NCI-H774 (cell line): Measurements from ENCODE around the gene MYO1H.
A peak's percentile ranks its signal among the peaks of the same experiment; 100 is the strongest.
"Not testable (repeated sequence)": the region's sequence is repeated elsewhere in the genome, so short reads cannot be mapped to it uniquely, and the experiment has no call there.

ENCODE experiments used
- DNase-seq: peaks from one replicate; lab custom pipeline; 2025; lab: John Stamatoyannopoulos, UW

Gene MYO1H

DNA sequence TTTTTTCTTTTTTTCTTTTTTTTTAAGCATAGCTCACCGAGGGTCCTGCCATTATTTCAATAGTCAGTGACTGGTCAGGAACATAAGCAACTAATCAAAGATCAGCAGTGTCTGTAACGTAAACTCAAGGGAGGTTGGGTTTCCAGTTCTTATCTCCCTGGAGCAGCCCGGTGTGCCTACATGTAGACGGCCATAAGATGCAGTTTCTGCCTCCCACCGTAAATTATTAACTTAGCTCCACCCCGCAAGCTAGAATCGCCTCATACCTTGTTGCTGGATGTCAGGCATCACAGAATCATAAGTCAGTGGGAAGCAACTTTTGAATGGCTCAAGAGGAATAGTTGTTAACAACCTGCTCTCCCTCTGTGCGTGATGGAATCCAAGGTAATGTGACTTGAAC is at the start of gene MYO1H:
Gene MYO1H, plus strand, starts transcription at position 312 of the 400 bp plus-strand sequence. Its CDS starts 61 bp downstream, at position 373.
- DNase-seq: no peak

- DNase-seq: no peak
These were observed 47.9 kb upstream of the MYO1H start for GRCh38 chr12:109299849-109300248.

DNA sequence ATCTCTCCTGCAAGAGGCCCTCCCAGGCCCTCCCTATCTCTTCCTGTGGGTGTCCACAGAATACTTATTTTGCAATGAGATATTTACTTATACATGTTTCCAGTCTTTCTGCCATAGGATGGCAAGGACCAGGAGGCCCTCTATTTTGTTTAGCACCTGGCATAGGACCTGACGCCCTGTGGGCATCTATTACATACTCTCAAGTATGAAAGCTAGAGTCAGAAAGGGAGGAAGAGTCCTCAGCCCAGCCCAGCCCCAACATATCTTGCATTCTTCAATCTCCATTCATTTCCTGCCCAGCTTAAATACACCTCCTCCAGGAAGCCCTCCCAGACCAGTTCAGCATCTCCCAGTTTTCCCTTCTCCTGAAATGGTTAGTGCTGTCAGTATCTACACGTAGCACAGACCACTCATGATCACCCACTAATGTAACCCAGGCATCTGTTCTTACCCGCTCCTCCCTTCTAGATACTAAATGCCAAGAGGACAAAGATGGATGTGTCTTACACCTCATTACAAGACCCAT is 46.0 kb upstream of the MYO1H start:
- no peak for DNase-seq

- no peak for DNase-seq
These were observed 45.3 kb upstream of the MYO1H start for GRCh38 chr12:109302358-109302757.

- no peak for DNase-seq
These were observed 44.9 kb upstream of the MYO1H start for GRCh38 chr12:109302770-109303169.

DNA sequence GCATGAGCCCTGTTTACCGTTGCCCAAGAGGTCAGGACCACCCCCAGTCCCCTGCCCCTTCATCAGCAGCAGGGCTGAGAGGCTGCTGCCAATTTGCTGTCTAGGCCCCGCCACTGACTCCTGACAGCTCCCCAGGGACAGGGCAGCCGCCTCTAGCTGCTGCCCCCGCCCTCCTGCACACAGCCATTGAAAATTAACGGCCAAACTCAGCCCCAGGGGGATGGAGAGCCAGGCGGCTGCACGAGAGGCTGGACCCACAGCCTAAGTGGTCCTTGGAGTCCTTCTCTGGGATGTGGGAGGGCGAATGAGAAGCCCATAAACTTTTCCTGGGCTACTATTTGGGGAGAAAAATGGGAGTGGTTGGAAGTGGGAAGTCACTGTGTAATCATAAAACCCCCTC is 43.2 kb upstream of the MYO1H start:
- no peak for DNase-seq

- DNase-seq: no peak
These were observed 42.2 kb upstream of the MYO1H start for GRCh38 chr12:109305547-109305946.

GRCh38 chr12:109307051-109307450 is 40.6 kb upstream of the MYO1H start:
- no peak for DNase-seq

DNA sequence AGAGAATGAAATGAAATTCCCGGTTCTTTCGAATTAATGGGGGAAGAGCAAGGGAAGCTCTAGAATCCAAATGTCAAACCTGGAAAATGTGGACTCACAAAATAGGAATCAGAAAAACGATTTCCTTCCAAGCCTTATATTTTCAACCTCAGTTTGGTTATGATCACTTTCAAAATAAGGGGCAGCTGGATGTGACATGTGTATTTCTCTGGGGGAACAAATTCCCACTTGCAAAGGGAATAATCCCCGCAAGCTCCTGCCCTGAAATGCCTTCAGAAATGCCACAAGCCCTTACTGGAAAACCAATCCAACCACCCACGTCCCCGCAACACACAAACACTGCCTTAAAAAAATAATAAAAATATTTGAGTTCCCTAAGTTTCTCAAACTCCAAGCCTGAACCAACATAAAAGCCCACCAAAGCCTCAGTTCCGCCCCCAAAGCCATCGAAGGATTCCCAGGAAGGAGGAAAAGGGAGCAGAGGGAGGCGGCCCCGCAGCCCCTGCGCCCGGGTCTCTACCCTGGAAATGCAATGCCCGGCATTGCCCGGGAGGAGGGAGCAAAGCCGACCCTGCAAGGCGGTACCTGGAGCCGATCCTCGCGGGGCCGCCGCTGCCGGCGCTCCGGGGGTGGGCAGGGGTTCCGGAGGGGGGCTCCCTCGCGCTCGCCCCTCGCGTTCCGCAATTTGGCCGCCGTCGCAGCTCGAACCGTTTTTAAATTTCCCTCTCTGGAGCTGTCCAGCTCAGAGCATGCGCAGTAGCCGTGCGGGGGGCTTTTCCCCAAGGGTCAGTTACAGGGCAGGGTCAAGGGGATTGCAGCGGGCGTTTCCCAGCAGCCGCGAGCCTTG is 38.9 kb upstream of the MYO1H start, which contains the start of gene FOXN4:
Gene FOXN4, minus strand, starts transcription at position 751 of the 847 bp plus-strand sequence. CDS start 963 bp downstream, outside the sequence.
- DNase-seq: no peak

- peak; percentile 52 for DNase-seq
These were observed 38.1 kb upstream of the MYO1H start for GRCh38 chr12:109309381-109310246.

GRCh38 chr12:109310247-109311125 is 37.2 kb upstream of the MYO1H start:
- peak; percentile 71 for DNase-seq

DNA sequence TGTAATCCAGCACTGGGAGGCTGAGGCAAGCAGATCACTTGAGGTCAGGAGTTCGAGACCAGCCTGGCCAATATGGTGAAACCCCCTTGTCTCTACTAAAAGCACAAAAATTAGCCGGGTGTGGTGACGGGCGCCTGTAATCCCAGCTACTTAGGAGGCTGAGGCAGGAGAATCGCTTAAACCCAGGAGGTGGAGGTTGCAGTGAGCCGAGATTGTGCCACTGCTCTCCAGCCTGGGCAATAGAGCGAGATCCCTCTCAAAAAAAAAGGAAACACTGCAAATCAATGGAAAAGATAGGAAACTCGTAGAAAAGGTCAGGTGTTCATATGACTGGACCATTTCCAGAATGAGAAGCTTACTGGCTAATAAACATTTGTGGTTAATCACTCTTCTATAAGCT is 26.4 kb upstream of the MYO1H start:
- DNase-seq: not testable (repeated sequence)

DNA sequence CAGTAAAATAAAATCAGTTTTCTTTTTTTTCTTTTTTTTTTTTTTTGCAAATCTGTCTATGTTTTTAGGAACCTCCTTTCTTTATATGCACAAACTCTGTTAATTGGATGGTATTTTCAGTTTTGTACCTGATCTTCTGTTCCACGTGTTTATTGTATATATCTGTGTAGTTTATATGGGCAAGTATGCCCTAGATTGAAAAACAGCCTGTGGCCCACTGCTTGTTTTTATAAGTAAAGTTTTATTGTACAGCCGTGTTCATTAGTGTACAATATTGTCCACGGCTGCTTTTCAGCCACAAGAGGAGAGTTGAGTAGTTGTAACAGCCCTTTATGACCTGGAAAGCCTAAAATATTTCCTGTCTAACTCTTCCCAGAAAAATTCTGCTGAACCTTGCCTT is 18.7 kb upstream of the MYO1H start:
- DNase-seq: no peak

GRCh38 chr12:109329686-109330085 is 18.0 kb upstream of the MYO1H start:
- peak; percentile 79 for DNase-seq

GRCh38 chr12:109330282-109331230 is 17.1 kb upstream of the MYO1H start:
- DNase-seq: no peak

- no peak for DNase-seq
These were observed 16.3 kb upstream of the MYO1H start for GRCh38 chr12:109331301-109331952.

- DNase-seq: no peak
These were observed 12.8 kb upstream of the MYO1H start for GRCh38 chr12:109334887-109335286.

DNA sequence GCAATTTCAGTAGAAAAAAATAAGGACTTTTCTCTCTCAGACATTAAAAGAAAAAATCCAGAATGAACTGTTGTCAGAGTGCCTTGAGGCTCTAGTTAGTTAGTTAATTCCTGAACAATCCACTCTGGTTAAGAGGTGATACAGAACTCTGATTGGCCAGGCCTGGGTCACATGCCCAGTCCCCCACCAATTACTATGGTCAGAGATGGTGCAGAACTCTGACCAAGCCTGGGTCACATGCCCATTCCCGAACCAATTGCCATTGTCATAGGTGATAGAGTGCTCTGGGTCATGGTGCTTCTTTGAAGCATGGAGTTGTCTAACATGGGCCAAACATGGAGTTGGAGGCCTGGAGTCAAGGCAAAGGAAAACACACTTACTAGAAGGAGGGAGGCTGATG is 11.1 kb upstream of the MYO1H start:
- DNase-seq: no peak

- no peak for DNase-seq
These were observed 4.0 kb upstream of the MYO1H start for GRCh38 chr12:109343677-109344076.

- no peak for DNase-seq
These were observed 2.3 kb upstream of the MYO1H start for GRCh38 chr12:109345428-109345827.
